PC-3 (cell line): ENCODE data around the gene PFKFB1. TPM values are rescaled to one million over a fixed set of nuclear protein-coding genes. Genes with fewer than 3 reads are reported as not detected.

ENCODE experiments used
- ATAC-seq: fragments of 200-7000 bp; cut with Tn5 transposase; 2 replicates; pipeline ENCODE4 v1.9.1; 2020; ENCODE audit warnings: mild to moderate bottlenecking, moderate library complexity
- BruUV-seq: library from RNA; stranded (reverse); fragments of 400-500 nt; replicated peaks from 2 replicates; lab custom pipeline; 2021; lab: Mats Ljungman, UMichigan
- CTCF ChIA-PET: fragments of 300-600 bp; sonication (Branson Sonifier 250); formaldehyde crosslinking; loops from one replicate; lab custom pipeline; 2022; ENCODE audit warnings: antibody characterized with exemption; lab: Charles Lee
- POLR2A ChIA-PET: fragments of 300-600 bp; sonication (Branson Sonifier 250); formaldehyde crosslinking; loops from one replicate; lab custom pipeline; 2022; ENCODE audit warnings: antibody characterized with exemption; ENCODE audit not compliant: unreplicated experiment; lab: Charles Lee
- DNase-seq: peaks from one replicate; pipeline ENCODE4 v3.0.0-alpha.2; 2015
- H2AFZ ChIP-seq: fragments of 300-600 bp; sonication (generic); 2 replicates; pipeline ENCODE4 v1.6.0; 2016; ENCODE audit warnings: antibody characterized with exemption, low read length
- H3F3A ChIP-seq: fragments of 300-600 bp; sonication (generic); one replicate; pipeline ENCODE4 v1.6.0; 2017; ENCODE audit warnings: antibody characterized with exemption, low read length, control low read depth, mild to moderate bottlenecking; ENCODE audit not compliant: unreplicated experiment
- H3K27ac ChIP-seq: fragments of 300-600 bp; sonication (generic); 2 replicates; pipeline ENCODE4 v1.5.1; 2016; ENCODE audit warnings: mild to moderate bottlenecking, low read length
- H3K27me3 ChIP-seq: fragments of 300-600 bp; sonication (generic); 2 replicates; pipeline ENCODE4 v1.6.1; 2016; ENCODE audit warnings: low read length, mixed read lengths
- H3K36me3 ChIP-seq: fragments of 300-600 bp; sonication (generic); 2 replicates; pipeline ENCODE4 v1.6.1; 2016; ENCODE audit warnings: low read depth, mixed run types, low read length, mixed read lengths
- H3K4me1 ChIP-seq: fragments of 300-600 bp; sonication (generic); 2 replicates; pipeline ENCODE4 v1.5.1; 2016; ENCODE audit warnings: low read length; ENCODE audit not compliant: insufficient read depth
- H3K4me2 ChIP-seq: fragments of 300-600 bp; sonication (generic); 2 replicates; pipeline ENCODE4 v1.6.0; 2016; ENCODE audit warnings: low read length
- H3K4me3 ChIP-seq: fragments of 300-600 bp; sonication (generic); 2 replicates; pipeline ENCODE4 v1.5.1; 2016; ENCODE audit warnings: mild to moderate bottlenecking, low read length, mixed read lengths
- H3K79me2 ChIP-seq: fragments of 300-600 bp; sonication (generic); 2 replicates; pipeline ENCODE4 v1.6.1; 2017; ENCODE audit warnings: low read length, mixed read lengths
- H3K9ac ChIP-seq: fragments of 300-600 bp; sonication (generic); 2 replicates; pipeline ENCODE4 v1.6.0; 2016; ENCODE audit warnings: mild to moderate bottlenecking, low read length
- H3K9me2 ChIP-seq: fragments of 300-600 bp; sonication (generic); replicated peaks from 2 replicates; pipeline ENCODE4 v1.6.1; 2016; ENCODE audit warnings: mixed run types, low read length, mixed read lengths
- H3K9me3 ChIP-seq: fragments of 300-600 bp; sonication (generic); 2 replicates; pipeline ENCODE4 v1.6.1; 2016; ENCODE audit warnings: low read length, mixed read lengths
- H4K20me1 ChIP-seq: fragments of 300-600 bp; sonication (generic); 2 replicates; pipeline ENCODE4 v1.6.1; 2016; ENCODE audit warnings: low read length, mixed read lengths
- EZH2 ChIP-seq: fragments of 300-600 bp; sonication (generic); IDR thresholded peaks from one replicate; pipeline ENCODE4 v1.6.1; 2017; ENCODE audit warnings: antibody characterized with exemption, mild to moderate bottlenecking, low read length; ENCODE audit not compliant: unreplicated experiment
- EZH2phosphoT487 ChIP-seq: fragments of 300-600 bp; sonication (generic); IDR thresholded peaks from 2 replicates; pipeline ENCODE4 v1.6.1; 2018; ENCODE audit warnings: mild to moderate bottlenecking, antibody characterized with exemption, low read length, borderline replicate concordance
- intact Hi-C: fragments of 100-400 bp; cut with micrococcal nuclease; formaldehyde crosslinking; loops from 2 replicates; pipeline ENCODE4 v1.9.0; 2023
- total RNA-seq: library from RNA; depleted of rRNA; stranded (reverse); fragments of >200 nt; gene quantifications from 2 replicates; pipeline ENCODE4 v1.2.3, GENCODE V29; 2014
- TF ChIP-seq, protein P1 (sequence below): fragments of 300-600 bp; sonication (generic); conservative IDR thresholded peaks from 2 replicates; pipeline ENCODE4 v1.5.1; 2017; ENCODE audit warnings: antibody characterized with exemption, low read depth, mild to moderate bottlenecking, low read length

PFKFB1 gene
- total RNA-seq, 1 experiment from 2014 or later = 0.22 TPM

DNA sequence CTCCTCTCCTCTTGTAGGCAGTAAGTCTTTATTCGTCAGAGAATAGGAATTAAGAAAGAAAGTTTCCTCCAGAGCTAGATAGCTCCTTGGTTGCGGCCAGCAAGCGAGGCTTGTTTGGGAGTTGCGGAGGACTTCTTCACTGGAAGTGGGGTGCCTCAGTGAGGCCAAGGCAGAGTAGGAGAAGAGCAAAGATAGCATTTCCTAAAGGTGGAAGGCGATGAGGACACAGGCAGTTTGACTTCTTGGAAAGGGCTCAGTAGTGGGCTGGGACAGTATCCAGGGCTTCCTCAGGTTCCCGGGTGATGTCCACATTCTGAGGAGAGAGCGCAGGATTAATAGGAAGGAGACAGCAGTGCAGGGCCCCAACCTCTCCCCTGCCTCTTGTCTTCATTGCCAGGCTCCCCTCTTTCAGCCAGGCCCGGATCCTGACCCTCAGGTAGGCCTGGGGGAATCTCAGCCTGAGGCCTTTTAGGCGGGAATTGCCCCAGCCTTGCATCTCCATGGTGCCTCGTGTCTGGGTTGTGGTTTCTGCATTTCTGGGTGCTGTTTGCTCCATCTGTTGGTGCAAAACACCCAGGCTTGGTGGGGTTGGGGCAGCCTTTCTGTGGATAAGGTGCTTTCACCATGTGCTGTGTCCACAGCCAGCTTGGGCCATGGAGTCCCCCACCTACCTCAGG, 60.7 kb downstream of the PFKFB1 start:
- no peaks in the 10 kb centered on the region for H3K36me3 ChIP-seq
- H3K9me3 ChIP-seq = no peaks in the 10 kb centered on the region
- no TSS peak for BruUV-seq
- H3K9me2 ChIP-seq = no peaks in the 10 kb centered on the region
- DNase-seq (no peak), ATAC-seq (no peak)
- H3K27ac ChIP-seq = no peak overlapping the region
- TF ChIP-seq EZH2 (no peak), EZH2phosphoT487 (no peak)
- TF ChIP-seq, protein P1, sequence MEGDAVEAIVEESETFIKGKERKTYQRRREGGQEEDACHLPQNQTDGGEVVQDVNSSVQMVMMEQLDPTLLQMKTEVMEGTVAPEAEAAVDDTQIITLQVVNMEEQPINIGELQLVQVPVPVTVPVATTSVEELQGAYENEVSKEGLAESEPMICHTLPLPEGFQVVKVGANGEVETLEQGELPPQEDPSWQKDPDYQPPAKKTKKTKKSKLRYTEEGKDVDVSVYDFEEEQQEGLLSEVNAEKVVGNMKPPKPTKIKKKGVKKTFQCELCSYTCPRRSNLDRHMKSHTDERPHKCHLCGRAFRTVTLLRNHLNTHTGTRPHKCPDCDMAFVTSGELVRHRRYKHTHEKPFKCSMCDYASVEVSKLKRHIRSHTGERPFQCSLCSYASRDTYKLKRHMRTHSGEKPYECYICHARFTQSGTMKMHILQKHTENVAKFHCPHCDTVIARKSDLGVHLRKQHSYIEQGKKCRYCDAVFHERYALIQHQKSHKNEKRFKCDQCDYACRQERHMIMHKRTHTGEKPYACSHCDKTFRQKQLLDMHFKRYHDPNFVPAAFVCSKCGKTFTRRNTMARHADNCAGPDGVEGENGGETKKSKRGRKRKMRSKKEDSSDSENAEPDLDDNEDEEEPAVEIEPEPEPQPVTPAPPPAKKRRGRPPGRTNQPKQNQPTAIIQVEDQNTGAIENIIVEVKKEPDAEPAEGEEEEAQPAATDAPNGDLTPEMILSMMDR = no peak
- H3K4me2 ChIP-seq = no peak overlapping the region
- H3K27me3 ChIP-seq = no peaks in the 10 kb centered on the region
- no peaks in the 10 kb centered on the region for H4K20me1 ChIP-seq
- POLR2A ChIA-PET = no interaction called here
- H3K4me1 ChIP-seq = no peaks in the 10 kb centered on the region
- H3K4me3 ChIP-seq = no peak overlapping the region
- H3K79me2 ChIP-seq = no peaks in the 10 kb centered on the region
- intact Hi-C loops = no loop called here
- CTCF ChIA-PET = no interaction called here
- no peaks in the 10 kb centered on the region for H3F3A ChIP-seq
- no peak overlapping the region for H2AFZ ChIP-seq
- H3K9ac ChIP-seq = no peak overlapping the region

DNA sequence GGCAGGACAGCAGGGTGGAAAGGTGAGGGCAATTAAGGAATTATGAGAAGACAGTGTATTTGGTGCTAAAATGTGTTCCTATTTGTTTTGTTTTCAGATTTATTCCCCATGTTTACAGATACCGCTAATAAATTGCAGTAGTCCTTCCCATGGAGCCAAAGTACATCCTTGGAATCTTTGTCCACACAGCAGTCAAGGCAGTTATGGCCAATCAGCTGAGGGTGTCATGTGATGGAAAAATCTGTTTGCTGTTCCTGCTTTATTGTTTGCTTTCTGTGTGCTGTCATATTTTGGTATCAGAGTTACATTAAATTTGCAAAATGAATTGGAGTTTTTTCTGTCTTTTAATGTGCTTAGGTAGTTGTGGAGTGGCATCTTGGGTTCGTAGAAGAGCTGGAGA, 62.9 kb downstream of the PFKFB1 start:
- Histone ChIP-seq H2AFZ (no peak overlapping the region), H3K27ac (no peak overlapping the region), H3K9ac (no peak overlapping the region), H3K36me3 (no peaks in the 10 kb centered on the region), H3F3A (no peaks in the 10 kb centered on the region), H3K9me3 (no peaks in the 10 kb centered on the region), H3K4me1 (no peaks in the 10 kb centered on the region), H4K20me1 (no peaks in the 10 kb centered on the region), H3K79me2 (no peaks in the 10 kb centered on the region), H3K9me2 (no peaks in the 10 kb centered on the region), H3K27me3 (no peaks in the 10 kb centered on the region), H3K4me3 (no peak overlapping the region), H3K4me2 (no peak overlapping the region)
- ATAC-seq (no peak), DNase-seq (no peak)
- intact Hi-C loops = no loop called here
- POLR2A ChIA-PET = no interaction called here
- BruUV-seq = no TSS peak
- CTCF ChIA-PET = no interaction called here
- TF ChIP-seq EZH2 (no peak), EZH2phosphoT487 (no peak)
- TF ChIP-seq, protein P1 = no peak

DNA sequence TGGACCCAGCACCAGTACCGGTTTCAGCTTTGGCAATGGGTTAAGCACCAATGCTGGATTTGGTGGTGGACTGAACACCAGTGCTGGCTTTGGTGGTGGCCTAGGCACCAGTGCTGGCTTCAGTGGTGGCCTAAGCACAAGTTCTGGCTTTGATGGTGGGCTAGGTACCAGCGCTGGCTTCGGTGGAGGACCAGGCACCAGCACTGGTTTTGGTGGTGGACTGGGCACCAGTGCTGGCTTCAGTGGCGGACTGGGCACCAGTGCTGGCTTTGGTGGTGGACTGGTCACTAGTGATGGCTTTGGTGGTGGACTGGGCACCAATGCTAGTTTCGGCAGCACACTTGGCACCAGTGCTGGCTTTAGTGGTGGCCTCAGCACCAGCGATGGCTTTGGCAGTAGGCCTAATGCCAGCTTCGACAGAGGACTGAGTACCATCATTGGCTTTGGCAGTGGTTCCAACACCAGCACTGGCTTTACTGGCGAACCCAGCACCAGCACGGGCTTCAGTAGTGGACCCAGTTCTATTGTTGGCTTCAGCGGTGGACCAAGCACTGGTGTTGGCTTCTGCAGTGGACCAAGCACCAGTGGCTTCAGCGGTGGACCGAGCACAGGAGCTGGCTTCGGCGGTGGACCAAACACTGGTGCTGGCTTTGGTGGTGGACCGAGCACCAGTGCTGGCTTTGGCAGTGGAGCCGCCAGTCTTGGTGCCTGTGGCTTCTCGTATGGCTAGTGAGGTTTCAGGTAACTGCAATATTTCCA, 63.5 kb downstream of the PFKFB1 start:
- H2AFZ ChIP-seq = no peak overlapping the region
- no peaks in the 10 kb centered on the region for H4K20me1 ChIP-seq
- no peaks in the 10 kb centered on the region for H3K9me2 ChIP-seq
- TF ChIP-seq, protein P1 = no peak
- no peak for TF ChIP-seq EZH2
- TF ChIP-seq EZH2phosphoT487 = no peak
- H3K4me2 ChIP-seq = no peak overlapping the region
- no peaks in the 10 kb centered on the region for H3K79me2 ChIP-seq
- H3K9me3 ChIP-seq = no peaks in the 10 kb centered on the region
- POLR2A ChIA-PET = no interaction called here
- no peak overlapping the region for H3K4me3 ChIP-seq
- no peak overlapping the region for H3K27ac ChIP-seq
- no peak overlapping the region for H3K9ac ChIP-seq
- no peaks in the 10 kb centered on the region for H3K36me3 ChIP-seq
- no peaks in the 10 kb centered on the region for H3F3A ChIP-seq
- intact Hi-C loops = no loop called here
- CTCF ChIA-PET = no interaction called here
- no TSS peak for BruUV-seq
- ATAC-seq (no peak), DNase-seq (no peak)
- H3K4me1 ChIP-seq = no peaks in the 10 kb centered on the region
- no peaks in the 10 kb centered on the region for H3K27me3 ChIP-seq
